Esophagus muscularis mucosa (tissue), 4 donors: Measurements from ENCODE around the gene PEX6. TPM values are rescaled to one million over a fixed set of nuclear protein-coding genes. Genes with fewer than 3 reads are reported as not detected.

Experiments used
- DNase-seq: peaks from one replicate; pipeline ENCODE4 v3.0.0-alpha.2; 2017; ENCODE audit errors: extremely low spot score
- H3K27ac ChIP-seq, 4 donors: fragments of 200-600 bp; sonication (generic); replicated peaks in 1 of 4; 1 replicate in 3 of 4; 2 replicates in 1 of 4; pipeline ENCODE4 v1.5.1; 2016 to 2019; ENCODE audit warnings: mild to moderate bottlenecking in 1 of 4
- H3K27me3 ChIP-seq, 4 donors: fragments of 200-600 bp; sonication (generic); one replicate each; pipeline versions ENCODE4 v1.5.1 to v1.6.0; 2016 to 2019
- H3K36me3 ChIP-seq, 4 donors: fragments of 200-600 bp; sonication (generic); one replicate each; pipeline ENCODE4 v1.5.1; 2016 to 2019
- H3K4me1 ChIP-seq, 4 donors: fragments of 200-600 bp; sonication (generic); one replicate each; pipeline ENCODE4 v1.5.1; 2016 to 2019
- H3K4me3 ChIP-seq, 4 donors: fragments of 200-600 bp; sonication (generic); 1 replicate in 2 of 4; 2 replicates in 2 of 4; pipeline ENCODE4 v1.5.1; 2016 to 2019; ENCODE audit warnings: mild to moderate bottlenecking in 4 of 4, moderate library complexity in 1 of 4
- H3K9me3 ChIP-seq, 4 donors: fragments of 200-600 bp; sonication (generic); 1 replicate in 3 of 4; 2 replicates in 1 of 4; pipeline ENCODE4 v1.5.1; 2016 to 2019
- CTCF ChIP-seq, 3 experiments: fragments of 200-600 bp in 2 of 3; fragments of 450-650 bp in 1 of 3; sonication (generic) in 2 of 3; IDR thresholded peaks; one replicate each; pipeline ENCODE4 v1.5.1; 2017 to 2019; ENCODE audit warnings: antibody characterized with exemption in 3 of 3, mild to moderate bottlenecking in 2 of 3, moderate library complexity in 1 of 3
- EP300 ChIP-seq: sonication (generic); formaldehyde crosslinking; IDR thresholded peaks from one replicate; pipeline ENCODE4 v1.6.1; 2017; ENCODE audit warnings: antibody characterized with exemption
- POLR2A ChIP-seq: fragments of 450-650 bp; IDR thresholded peaks from one replicate; pipeline ENCODE4 v1.6.1; 2017; ENCODE audit warnings: antibody characterized with exemption, moderate library complexity, mild to moderate bottlenecking, low read depth
- POLR2AphosphoS5 ChIP-seq, 2 donors: sonication (generic); formaldehyde crosslinking; IDR thresholded peaks; one replicate each; pipeline ENCODE4 v1.6.1; 2017; ENCODE audit warnings: antibody characterized with exemption in 2 of 2
- WGBS: methylation state at CpG from one replicate; pipeline ENCODE4 v1.1.5; 2018; 5-methylcytosine and 5-hydroxymethylcytosine counted together
- intact Hi-C: fragments of 100-400 bp; cut with DNase I; formaldehyde crosslinking; loops from one replicate; pipeline ENCODE4 v1.15.1; 2023
- total RNA-seq, 4 donors: library from RNA; depleted of rRNA; stranded (reverse); fragments of >200 nt; gene quantifications; one replicate each; pipeline versions ENCODE4 v1.1.0 to v1.2.1, GENCODE V29; 2016

The PEX6 gene
- total RNA-seq, 4 donors from 2014 or later, result 13.4 to 31.3 (median 21.8) TPM

GRCh38 chr6:42996513-42996912, 17.5 kb upstream of the PEX6 start:
- intact Hi-C loops, result no loop called here
- DNase-seq, result no peak
- H3K27ac ChIP-seq, result no peak overlapping the region
- TF ChIP-seq POLR2A (no peak), POLR2AphosphoS5 (IDR thresholded peaks at IDR 0.05) (no peak), CTCF (IDR thresholded peaks at IDR 0.05) (no peak), EP300 (no peak)
- H3K27me3 ChIP-seq, result no peaks in the 10 kb centered on the region
- peaks cover 0 to 31% (median 17%) of the 10 kb centered on the region in 4 donors for H3K36me3 ChIP-seq
- H3K4me1 ChIP-seq, result no peaks in the 10 kb centered on the region
- no peak overlapping the region for H3K4me3 ChIP-seq
- no peaks in the 10 kb centered on the region for H3K9me3 ChIP-seq

- WGBS, result 89% methylated on average over 2 of the region's 2 CpGs
- Histone ChIP-seq H3K27ac (no peak overlapping the region), H3K27me3 (no peaks in the 10 kb centered on the region), H3K4me1 (peaks cover 5 to 15% (median 6%) of the 10 kb centered on the region in 4 donors), H3K9me3 (no peaks in the 10 kb centered on the region), H3K36me3 (peaks cover 10 to 54% (median 35%) of the 10 kb centered on the region in 4 donors), H3K4me3 (no peak overlapping the region)
- no peak for DNase-seq
- no peak for TF ChIP-seq POLR2AphosphoS5 (IDR thresholded peaks at IDR 0.05)
- TF ChIP-seq EP300, result no peak
- no peak for TF ChIP-seq CTCF (IDR thresholded peaks at IDR 0.05)
- TF ChIP-seq POLR2A, result no peak
- intact Hi-C loops, result no loop called here
Measured at GRCh38 chr6:42993445-42993844, 14.5 kb upstream of the PEX6 start.

DNA sequence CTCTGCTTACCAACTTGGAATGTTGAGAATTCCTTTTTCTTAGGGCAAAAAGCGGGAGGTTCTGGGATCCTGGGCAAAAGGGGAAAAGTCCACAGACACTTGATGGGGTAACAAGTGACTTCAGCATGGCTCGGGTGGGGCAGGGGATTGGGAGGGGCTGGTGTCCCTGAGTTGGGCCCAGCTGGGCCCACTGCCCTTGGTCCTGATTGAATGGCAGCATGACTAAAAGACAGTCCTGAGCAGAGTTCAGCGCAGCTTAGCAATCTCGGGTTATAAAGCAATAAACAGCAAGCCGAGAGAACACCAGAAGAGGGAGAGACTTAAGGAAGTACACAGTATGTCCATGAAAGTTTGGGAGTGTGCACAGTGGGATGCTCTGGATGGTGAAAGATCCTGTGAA, 10.9 kb upstream of the PEX6 start:
- H3K27me3 ChIP-seq, result no peaks in the 10 kb centered on the region
- no peaks in the 10 kb centered on the region for H3K9me3 ChIP-seq
- H3K36me3 ChIP-seq, result peaks cover 10 to 45% (median 35%) of the 10 kb centered on the region in 4 donors
- DNase-seq, result no peak
- peaks cover 34 to 50% (median 40%) of the 10 kb centered on the region in 4 donors for H3K4me1 ChIP-seq
- no peak overlapping the region for H3K4me3 ChIP-seq
- WGBS, result 89% methylated on average over 5 of the region's 5 CpGs
- TF ChIP-seq POLR2AphosphoS5 (IDR thresholded peaks at IDR 0.05) (no peak), EP300 (no peak), CTCF (IDR thresholded peaks at IDR 0.05) (no peak), POLR2A (no peak)
- no peak overlapping the region for H3K27ac ChIP-seq
- intact Hi-C loops, result loop anchor here (5.0 kb wide), 1 partner anchor 63 kb away; the partner anchor contains the start of gene CNPY3

DNA sequence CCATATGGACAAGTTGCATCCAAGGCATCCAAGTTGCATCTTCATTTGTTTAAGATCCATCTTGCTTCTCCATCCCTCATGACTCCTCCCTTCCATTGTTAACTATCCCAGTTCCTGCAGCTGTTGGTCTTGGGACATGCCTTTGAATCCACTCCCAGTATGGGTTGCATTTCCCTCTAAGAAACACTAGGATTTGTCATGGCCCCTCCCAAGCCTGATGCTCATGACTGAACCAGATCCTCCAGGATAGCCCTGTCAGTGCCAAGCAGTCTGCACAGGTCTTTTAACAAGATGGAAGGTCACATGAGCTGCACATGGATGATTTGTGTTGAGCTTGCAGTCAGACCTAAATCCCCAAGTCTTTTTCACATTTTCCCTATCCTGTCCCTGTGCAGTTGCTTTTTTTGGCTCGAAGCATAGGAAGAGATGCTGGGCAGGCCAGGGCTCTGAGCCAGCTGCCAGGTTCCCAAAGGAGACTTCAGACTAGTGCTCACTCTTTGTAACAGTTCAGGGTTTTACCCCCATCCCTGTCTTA, 9.6 kb upstream of the PEX6 start:
- DNase-seq, result no peak
- TF ChIP-seq POLR2AphosphoS5 (IDR thresholded peaks at IDR 0.05) (no peak), POLR2A (no peak), CTCF (IDR thresholded peaks at IDR 0.05) (no peak), EP300 (no peak)
- H3K4me1 ChIP-seq, result peaks cover 38 to 58% (median 45%) of the 10 kb centered on the region in 4 donors
- H3K27ac ChIP-seq, result no peak overlapping the region
- H3K27me3 ChIP-seq, result no peaks in the 10 kb centered on the region
- H3K36me3 ChIP-seq, result peaks cover 10 to 36% (median 30%) of the 10 kb centered on the region in 4 donors
- no peak overlapping the region for H3K4me3 ChIP-seq
- WGBS, result 33% methylated on average over 1 of the region's 1 CpG
- H3K9me3 ChIP-seq, result no peaks in the 10 kb centered on the region
- intact Hi-C loops, result loop anchor here (5.0 kb wide), 1 partner anchor 61 kb away; the partner anchor contains the start of gene CNPY3
